OCI-LY7 (cell line): Measurements from ENCODE around the gene WDR26.

ENCODE experiments used
- EZH2phosphoT487 ChIP-seq: fragments of 200-600 bp; sonication (generic); IDR thresholded peaks from 2 replicates; pipeline ENCODE4 v1.6.1; 2018; ENCODE audit warnings: low read depth, borderline replicate concordance, mild to moderate bottlenecking, mixed run types, antibody characterized with exemption, low read length, moderate library complexity, mixed read lengths
- TF ChIP-seq, protein P1 (sequence below): fragments of 200-600 bp; sonication (generic); conservative IDR thresholded peaks from 2 replicates; pipeline ENCODE4 v1.5.1; 2014; ENCODE audit warnings: mild to moderate bottlenecking, antibody characterized with exemption, low read length, moderate library complexity, mixed read lengths

DNA sequence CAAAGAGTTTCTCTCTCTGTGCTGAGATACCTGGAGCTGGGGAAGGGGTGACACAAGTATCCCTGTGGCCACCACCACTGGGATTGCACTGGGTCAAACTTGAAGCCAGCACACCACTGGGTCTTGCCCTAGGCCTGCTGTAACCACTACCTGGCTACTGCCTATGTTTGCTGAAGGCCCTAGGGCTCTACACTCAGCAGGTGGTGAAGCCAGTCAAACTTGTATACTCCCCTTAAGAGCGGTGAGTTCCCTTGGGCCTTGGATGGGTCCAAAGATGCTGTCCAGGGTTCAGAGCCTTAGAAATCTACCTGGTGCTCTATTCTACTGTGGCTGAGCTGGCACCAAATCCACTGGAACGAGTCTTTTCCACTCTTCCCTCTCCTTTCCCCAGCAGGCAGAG lies 47.0 kb upstream of the WDR26 start:
- TF ChIP-seq, protein P1, sequence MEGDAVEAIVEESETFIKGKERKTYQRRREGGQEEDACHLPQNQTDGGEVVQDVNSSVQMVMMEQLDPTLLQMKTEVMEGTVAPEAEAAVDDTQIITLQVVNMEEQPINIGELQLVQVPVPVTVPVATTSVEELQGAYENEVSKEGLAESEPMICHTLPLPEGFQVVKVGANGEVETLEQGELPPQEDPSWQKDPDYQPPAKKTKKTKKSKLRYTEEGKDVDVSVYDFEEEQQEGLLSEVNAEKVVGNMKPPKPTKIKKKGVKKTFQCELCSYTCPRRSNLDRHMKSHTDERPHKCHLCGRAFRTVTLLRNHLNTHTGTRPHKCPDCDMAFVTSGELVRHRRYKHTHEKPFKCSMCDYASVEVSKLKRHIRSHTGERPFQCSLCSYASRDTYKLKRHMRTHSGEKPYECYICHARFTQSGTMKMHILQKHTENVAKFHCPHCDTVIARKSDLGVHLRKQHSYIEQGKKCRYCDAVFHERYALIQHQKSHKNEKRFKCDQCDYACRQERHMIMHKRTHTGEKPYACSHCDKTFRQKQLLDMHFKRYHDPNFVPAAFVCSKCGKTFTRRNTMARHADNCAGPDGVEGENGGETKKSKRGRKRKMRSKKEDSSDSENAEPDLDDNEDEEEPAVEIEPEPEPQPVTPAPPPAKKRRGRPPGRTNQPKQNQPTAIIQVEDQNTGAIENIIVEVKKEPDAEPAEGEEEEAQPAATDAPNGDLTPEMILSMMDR: no peak
- no peak for TF ChIP-seq EZH2phosphoT487
